ENCODE results near the gene KCNQ5. TPM values are rescaled to one million over a fixed set of nuclear protein-coding genes. Genes with fewer than 3 reads are reported as not detected.

Gene KCNQ5
- polyA plus RNA-seq, 3 donors = 0.20 to 0.37 (median 0.28) TPM

- no peak for DNase-seq (ENCODE audit: low read depth in 3 of 3, low spot score in 2 of 3)
These were observed 321.8 kb downstream of the KCNQ5 start for GRCh38 chr6:72943699-72944098.

- no peak for DNase-seq (ENCODE audit: low read depth in 3 of 3, low spot score in 2 of 3)
These were observed 322.8 kb downstream of the KCNQ5 start for GRCh38 chr6:72944660-72945059.

- DNase-seq (ENCODE audit: low read depth in 3 of 3, low spot score in 2 of 3) = no peak
These were observed 324.9 kb downstream of the KCNQ5 start for GRCh38 chr6:72946774-72947173.

GRCh38 chr6:72947534-72947933, 325.7 kb downstream of the KCNQ5 start:
- no peak for DNase-seq (ENCODE audit: low read depth in 3 of 3, low spot score in 2 of 3)

- no peak for DNase-seq (ENCODE audit: low read depth in 3 of 3, low spot score in 2 of 3)
These were observed 326.3 kb downstream of the KCNQ5 start for GRCh38 chr6:72948153-72948552.

GRCh38 chr6:72950114-72950860, 328.4 kb downstream of the KCNQ5 start:
- DNase-seq (ENCODE audit: low read depth in 3 of 3, low spot score in 2 of 3) = no peak

- no peak for DNase-seq (ENCODE audit: low read depth in 3 of 3, low spot score in 2 of 3)
These were observed 331.2 kb downstream of the KCNQ5 start for GRCh38 chr6:72952808-72953630.

- DNase-seq (ENCODE audit: low read depth in 3 of 3, low spot score in 2 of 3) = no peak
These were observed 332.1 kb downstream of the KCNQ5 start for GRCh38 chr6:72953971-72954381.

GRCh38 chr6:72954716-72955115, 332.9 kb downstream of the KCNQ5 start:
- DNase-seq (ENCODE audit: low read depth in 3 of 3, low spot score in 2 of 3) = no peak

GRCh38 chr6:72955666-72956065, 333.8 kb downstream of the KCNQ5 start:
- no peak for DNase-seq (ENCODE audit: low read depth in 3 of 3, low spot score in 2 of 3)

GRCh38 chr6:72956272-72956671, 334.4 kb downstream of the KCNQ5 start:
- no peak for DNase-seq (ENCODE audit: low read depth in 3 of 3, low spot score in 2 of 3)

GRCh38 chr6:72959821-72960220, 338.0 kb downstream of the KCNQ5 start:
- DNase-seq (ENCODE audit: low read depth in 3 of 3, low spot score in 2 of 3) = no peak

GRCh38 chr6:72963946-72964345, 342.1 kb downstream of the KCNQ5 start:
- DNase-seq (ENCODE audit: low read depth in 3 of 3, low spot score in 2 of 3) = no peak

- DNase-seq (ENCODE audit: low read depth in 3 of 3, low spot score in 2 of 3) = no peak
These were observed 344.9 kb downstream of the KCNQ5 start for GRCh38 chr6:72966628-72967280.

GRCh38 chr6:72967329-72967728, 345.5 kb downstream of the KCNQ5 start:
- DNase-seq (ENCODE audit: low read depth in 3 of 3, low spot score in 2 of 3) = no peak

- DNase-seq (ENCODE audit: low read depth in 3 of 3, low spot score in 2 of 3) = no peak
These were observed 346.8 kb downstream of the KCNQ5 start for GRCh38 chr6:72968704-72969103.

- DNase-seq (ENCODE audit: low read depth in 3 of 3, low spot score in 2 of 3) = no peak
These were observed 347.8 kb downstream of the KCNQ5 start for GRCh38 chr6:72969666-72970065.

- DNase-seq (ENCODE audit: low read depth in 3 of 3, low spot score in 2 of 3) = no peak
These were observed 350.7 kb downstream of the KCNQ5 start for GRCh38 chr6:72972579-72972978.

- DNase-seq (ENCODE audit: low read depth in 3 of 3, low spot score in 2 of 3) = no peak
These were observed 352.4 kb downstream of the KCNQ5 start for GRCh38 chr6:72974276-72974675.

GRCh38 chr6:72975352-72975752, 353.5 kb downstream of the KCNQ5 start:
- DNase-seq (ENCODE audit: low read depth in 3 of 3, low spot score in 2 of 3) = no peak

- DNase-seq (ENCODE audit: low read depth in 3 of 3, low spot score in 2 of 3) = no peak
These were observed 354.6 kb downstream of the KCNQ5 start for GRCh38 chr6:72976484-72976883.
